ENCODE data around the gene RUNX2. TPM values are rescaled to one million over a fixed set of nuclear protein-coding genes. Genes with fewer than 3 reads are reported as not detected.

RUNX2 gene
- total and polyA plus RNA-seq, 8 donors, result 2.5 to 5.9 (median 3.0) TPM

DNA sequence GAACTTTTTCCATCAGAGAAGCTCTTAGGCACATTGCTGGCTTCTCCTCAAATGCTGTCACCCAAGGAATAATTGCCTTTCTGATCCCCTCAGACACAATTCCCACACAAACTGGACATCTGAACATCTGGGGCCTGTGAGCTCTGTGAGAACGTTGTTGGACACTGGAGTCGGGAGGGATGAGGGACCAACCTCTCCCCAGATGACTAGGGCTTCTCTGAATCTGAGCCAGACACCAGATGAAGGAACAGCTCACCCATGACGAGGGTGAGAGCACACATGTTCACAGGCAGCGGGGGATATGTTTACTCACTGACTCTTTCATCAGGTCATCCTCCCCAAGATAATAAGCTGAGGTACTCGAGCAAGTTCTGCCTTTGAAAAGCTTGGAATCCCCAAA is 333.5 kb downstream of the RUNX2 start:
- ATAC-seq (no peak), DNase-seq (no peak)
- H3K4me3 ChIP-seq, result no peak overlapping the region
- TF ChIP-seq, protein P1, sequence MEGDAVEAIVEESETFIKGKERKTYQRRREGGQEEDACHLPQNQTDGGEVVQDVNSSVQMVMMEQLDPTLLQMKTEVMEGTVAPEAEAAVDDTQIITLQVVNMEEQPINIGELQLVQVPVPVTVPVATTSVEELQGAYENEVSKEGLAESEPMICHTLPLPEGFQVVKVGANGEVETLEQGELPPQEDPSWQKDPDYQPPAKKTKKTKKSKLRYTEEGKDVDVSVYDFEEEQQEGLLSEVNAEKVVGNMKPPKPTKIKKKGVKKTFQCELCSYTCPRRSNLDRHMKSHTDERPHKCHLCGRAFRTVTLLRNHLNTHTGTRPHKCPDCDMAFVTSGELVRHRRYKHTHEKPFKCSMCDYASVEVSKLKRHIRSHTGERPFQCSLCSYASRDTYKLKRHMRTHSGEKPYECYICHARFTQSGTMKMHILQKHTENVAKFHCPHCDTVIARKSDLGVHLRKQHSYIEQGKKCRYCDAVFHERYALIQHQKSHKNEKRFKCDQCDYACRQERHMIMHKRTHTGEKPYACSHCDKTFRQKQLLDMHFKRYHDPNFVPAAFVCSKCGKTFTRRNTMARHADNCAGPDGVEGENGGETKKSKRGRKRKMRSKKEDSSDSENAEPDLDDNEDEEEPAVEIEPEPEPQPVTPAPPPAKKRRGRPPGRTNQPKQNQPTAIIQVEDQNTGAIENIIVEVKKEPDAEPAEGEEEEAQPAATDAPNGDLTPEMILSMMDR (IDR thresholded peaks at IDR 0.05), result no peak
- H3K27me3 ChIP-seq, result peaks cover 15 to 49% of the 10 kb centered on the region in 2 donors
- no peaks in the 10 kb centered on the region for H3K36me3 ChIP-seq
- intact Hi-C loops (cut with DNase I), result no loop called here
- H3K27ac ChIP-seq, result no peak overlapping the region
- peaks cover 5 to 12% of the 10 kb centered on the region in 2 donors for H3K4me1 ChIP-seq
- H3K9me3 ChIP-seq, result no peaks in the 10 kb centered on the region

DNA sequence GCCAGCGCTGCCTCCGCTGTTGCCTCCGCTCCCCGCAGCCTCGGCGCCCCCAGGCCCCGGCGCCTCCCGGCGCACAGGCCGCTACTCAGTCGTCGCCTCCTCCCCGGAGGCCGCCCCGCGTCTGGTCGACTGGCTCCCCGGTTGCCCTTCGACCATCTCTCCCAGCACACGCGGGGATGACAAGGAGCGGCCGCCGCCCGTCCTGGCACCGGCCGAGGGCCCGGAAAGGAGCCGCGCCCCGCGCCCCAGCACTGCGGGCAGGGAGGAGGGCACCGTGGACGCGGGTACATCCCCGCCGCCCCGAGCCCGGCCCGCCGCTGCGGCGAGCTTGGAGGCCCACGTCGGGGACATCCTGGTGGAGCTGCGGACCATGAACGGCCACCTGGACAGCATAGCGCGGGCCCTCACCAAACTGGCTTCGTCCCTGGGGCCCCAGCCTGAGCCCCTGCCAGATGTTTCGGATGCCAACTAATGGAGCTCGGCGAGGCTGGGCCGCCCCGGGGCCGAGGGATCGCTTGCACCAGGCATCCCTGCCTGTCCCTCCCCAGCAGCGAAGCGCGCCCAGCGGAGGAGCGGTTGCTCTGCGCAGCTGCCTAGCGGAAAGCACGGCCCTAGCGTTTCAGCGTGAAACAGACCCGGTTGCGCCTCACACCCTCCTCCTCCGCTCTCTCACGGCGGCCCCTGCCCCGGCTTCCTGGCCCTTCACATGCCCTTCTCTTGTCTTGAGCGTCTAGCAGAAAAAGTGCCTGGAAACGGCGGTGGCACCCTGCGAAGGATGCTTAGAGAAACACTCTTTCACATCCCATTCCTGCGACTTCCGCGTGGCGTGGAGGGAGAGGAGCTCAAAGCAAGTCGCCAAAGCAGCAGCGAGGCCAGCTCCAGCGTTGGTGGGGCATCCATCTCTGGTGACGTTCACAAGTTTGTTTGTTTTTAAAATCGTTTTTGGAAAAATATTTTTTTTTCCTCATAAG is 335.4 kb downstream of the RUNX2 start:
- intact Hi-C loops (cut with DNase I), result no loop called here
- peak overlapping the region in 1 of 2 donors; percentile 8 for H3K4me3 ChIP-seq
- no peaks in the 10 kb centered on the region for H3K9me3 ChIP-seq
- ATAC-seq (peak; percentile 67), DNase-seq (peak in 1 of 4 donors; percentile 83)
- H3K27ac ChIP-seq, result no peak overlapping the region
- H3K27me3 ChIP-seq, result peaks cover 15 to 49% of the 10 kb centered on the region in 2 donors
- H3K4me1 ChIP-seq, result peaks cover 5 to 12% of the 10 kb centered on the region in 2 donors
- TF ChIP-seq, protein P1 (IDR thresholded peaks at IDR 0.05), result no peak
- H3K36me3 ChIP-seq, result no peaks in the 10 kb centered on the region

DNA sequence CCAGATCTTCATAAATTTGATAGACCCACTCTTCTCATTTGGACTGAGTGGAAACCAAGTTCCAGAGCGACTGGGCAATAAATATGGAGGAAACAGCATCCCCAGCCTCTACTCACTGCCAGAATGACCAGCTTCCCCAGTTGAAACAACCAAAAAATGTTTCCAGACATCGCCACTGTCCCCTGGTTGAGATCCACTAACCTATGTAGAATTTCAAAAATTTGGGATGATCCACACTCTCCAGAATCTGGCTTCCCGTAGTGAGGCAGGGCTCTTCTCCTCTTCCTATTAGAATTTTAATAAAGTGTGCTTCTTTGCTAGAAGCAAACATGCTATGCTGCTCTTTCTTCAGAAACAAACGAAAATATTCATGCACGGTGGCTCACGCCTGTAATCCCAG is 336.6 kb downstream of the RUNX2 start:
- Histone ChIP-seq H3K9me3 (no peaks in the 10 kb centered on the region), H3K36me3 (no peaks in the 10 kb centered on the region), H3K4me3 (no peak overlapping the region), H3K27me3 (peaks cover 15 to 49% of the 10 kb centered on the region in 2 donors), H3K4me1 (peaks cover 5 to 12% of the 10 kb centered on the region in 2 donors), H3K27ac (no peak overlapping the region)
- intact Hi-C loops (cut with DNase I), result no loop called here
- ATAC-seq (no peak), DNase-seq (no peak)
- TF ChIP-seq, protein P1 (IDR thresholded peaks at IDR 0.05), result no peak

DNA sequence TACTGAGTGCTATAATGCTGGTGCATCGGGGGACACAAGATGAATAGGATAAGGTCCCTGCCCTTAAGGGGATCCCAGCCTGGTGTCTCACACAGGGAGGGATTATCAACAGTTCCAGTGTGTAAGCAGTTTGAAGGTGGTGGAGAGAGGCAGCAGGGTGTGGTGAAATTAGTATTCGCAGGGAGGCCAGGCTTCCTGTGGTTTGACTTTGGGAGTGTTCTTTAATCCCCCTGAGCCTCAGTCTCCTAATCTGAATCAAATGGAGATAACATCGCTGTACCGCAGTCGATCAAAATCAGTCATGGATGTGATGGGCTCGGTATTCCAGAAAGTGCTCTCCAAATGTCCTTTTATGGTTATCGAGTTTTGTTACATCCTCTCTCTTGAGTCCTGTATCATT is 337.7 kb downstream of the RUNX2 start:
- Histone ChIP-seq H3K4me1 (peaks cover 5 to 12% of the 10 kb centered on the region in 2 donors), H3K4me3 (no peak overlapping the region), H3K27ac (no peak overlapping the region), H3K27me3 (peaks cover 15 to 49% of the 10 kb centered on the region in 2 donors), H3K9me3 (no peaks in the 10 kb centered on the region), H3K36me3 (no peaks in the 10 kb centered on the region)
- TF ChIP-seq, protein P1 (IDR thresholded peaks at IDR 0.05), result no peak
- intact Hi-C loops (cut with DNase I), result no loop called here
- DNase-seq (no peak), ATAC-seq (no peak)

DNA sequence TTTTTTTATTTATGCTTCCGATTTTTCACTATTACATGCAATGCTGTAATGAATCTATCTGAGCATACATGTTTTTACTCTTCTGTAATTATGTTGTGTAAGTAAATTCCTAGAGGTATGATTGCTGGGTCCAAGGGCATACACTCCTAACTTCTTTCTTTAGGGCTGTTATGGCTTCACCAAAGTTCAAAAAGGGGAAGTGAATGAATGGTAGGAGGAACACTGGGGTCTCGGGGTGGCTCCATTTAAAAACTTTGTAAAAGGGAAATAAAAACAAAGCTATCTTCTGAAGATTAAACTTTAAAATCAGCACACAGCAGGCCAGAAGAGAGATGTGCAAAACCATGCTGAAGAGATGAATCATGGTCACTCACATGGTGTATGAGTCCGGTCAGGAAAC is 338.7 kb downstream of the RUNX2 start:
- no peak overlapping the region for H3K27ac ChIP-seq
- intact Hi-C loops (cut with DNase I), result no loop called here
- peaks cover 15 to 41% of the 10 kb centered on the region in 2 donors for H3K27me3 ChIP-seq
- ATAC-seq (no peak), DNase-seq (no peak)
- no peaks in the 10 kb centered on the region for H3K9me3 ChIP-seq
- TF ChIP-seq, protein P1 (IDR thresholded peaks at IDR 0.05), result no peak
- no peak overlapping the region for H3K4me3 ChIP-seq
- H3K36me3 ChIP-seq, result no peaks in the 10 kb centered on the region
- H3K4me1 ChIP-seq, result peaks cover 5 to 12% of the 10 kb centered on the region in 2 donors
